Upper lobe of left lung (tissue), 4 donors: Measurements from ENCODE around the gene SPRR5.

Experiments used
- CTCF ChIP-seq, 6 experiments: fragments of 450-650 bp in 4 of 6; fragments of 200-600 bp in 2 of 6; sonication (generic) in 2 of 6; IDR thresholded peaks; one replicate each; pipeline ENCODE4 v1.5.1; 2016 to 2019; ENCODE audit warnings: antibody characterized with exemption in 6 of 6
- EP300 ChIP-seq, 4 donors: sonication (generic); formaldehyde crosslinking; IDR thresholded peaks; one replicate each; pipeline ENCODE4 v1.5.1; 2017; ENCODE audit warnings: antibody characterized with exemption in 4 of 4, control low read depth in 2 of 4
- POLR2A ChIP-seq, 4 donors: fragments of 450-650 bp; IDR thresholded peaks; one replicate each; pipeline ENCODE4 v1.5.1; 2016 to 2017; ENCODE audit warnings: antibody characterized with exemption in 4 of 4, mild to moderate bottlenecking in 2 of 4
- POLR2AphosphoS5 ChIP-seq, 2 donors: sonication (generic); formaldehyde crosslinking; IDR thresholded peaks; one replicate each; pipeline ENCODE4 v1.5.1; 2017; ENCODE audit warnings: antibody characterized with exemption in 2 of 2

GRCh38 chr1:152924191-152924590, 22.8 kb upstream of the SPRR5 start:
- no peak for TF ChIP-seq CTCF (IDR thresholded peaks at IDR 0.05)
- no peak for TF ChIP-seq POLR2A (IDR thresholded peaks at IDR 0.05)
- no peak for TF ChIP-seq EP300 (IDR thresholded peaks at IDR 0.05)
- no peak for TF ChIP-seq POLR2AphosphoS5 (IDR thresholded peaks at IDR 0.05)
